ENCODE data around the gene ZNF837.
"Not testable (repeated sequence)": the region's sequence is repeated elsewhere in the genome, so short reads cannot be mapped to it uniquely, and the experiment has no call there.

ZNF837 gene

GRCh38 chr19:58380662-58381459 is at the start of gene ZNF837:
Gene ZNF837 (minus strand): TSS chr19:58381030. CDS start chr19:58369332, 11,698 bp downstream.
- DNase-seq (ENCODE audit: low read depth in 1 of 2, low spot score in 1 of 2): peak; percentile 90 to 96

- no peak for DNase-seq (ENCODE audit: low read depth in 1 of 2, low spot score in 1 of 2)
Measured at GRCh38 chr19:58429745-58430144, 48.9 kb upstream of the ZNF837 start.

- DNase-seq (ENCODE audit: low read depth in 1 of 2, low spot score in 1 of 2): no peak
Measured at GRCh38 chr19:58428617-58429016, 47.8 kb upstream of the ZNF837 start.

- DNase-seq (ENCODE audit: low read depth in 1 of 2, low spot score in 1 of 2): no peak
Measured at GRCh38 chr19:58417071-58417470, 36.2 kb upstream of the ZNF837 start.

- DNase-seq (ENCODE audit: low read depth in 1 of 2, low spot score in 1 of 2): no peak
Measured at GRCh38 chr19:58416604-58417003, 35.8 kb upstream of the ZNF837 start.

- DNase-seq (ENCODE audit: low read depth in 1 of 2, low spot score in 1 of 2): no peak
Measured at GRCh38 chr19:58409010-58409790, 28.4 kb upstream of the ZNF837 start.

- peak; percentile 86 to 91 for DNase-seq (ENCODE audit: low read depth in 1 of 2, low spot score in 1 of 2)
Measured at GRCh38 chr19:58408152-58409009, 27.6 kb upstream of the ZNF837 start, which contains the start of gene ZNF584. Gene ZNF584 (plus strand): TSS chr19:58408649. CDS start chr19:58409148, 499 bp downstream.

GRCh38 chr19:58407658-58408151 is 26.9 kb upstream of the ZNF837 start:
- no peak for DNase-seq (ENCODE audit: low read depth in 1 of 2, low spot score in 1 of 2)

GRCh38 chr19:58406818-58407657 is 26.2 kb upstream of the ZNF837 start:
- DNase-seq (ENCODE audit: low read depth in 1 of 2, low spot score in 1 of 2): no peak

GRCh38 chr19:58403920-58404478 is 23.2 kb upstream of the ZNF837 start:
- not testable (repeated sequence) for DNase-seq (ENCODE audit: low read depth in 1 of 2, low spot score in 1 of 2)

GRCh38 chr19:58401840-58402421 is 21.1 kb upstream of the ZNF837 start:
- DNase-seq (ENCODE audit: low read depth in 1 of 2, low spot score in 1 of 2): no peak

GRCh38 chr19:58400916-58401839 is 20.3 kb upstream of the ZNF837 start:
- peak; percentile 96 for DNase-seq (ENCODE audit: low read depth in 1 of 2, low spot score in 1 of 2)

GRCh38 chr19:58400316-58400915 is 19.6 kb upstream of the ZNF837 start:
- DNase-seq (ENCODE audit: low read depth in 1 of 2, low spot score in 1 of 2): no peak

GRCh38 chr19:58399903-58400302 is 19.1 kb upstream of the ZNF837 start:
- no peak for DNase-seq (ENCODE audit: low read depth in 1 of 2, low spot score in 1 of 2)

- DNase-seq (ENCODE audit: low read depth in 1 of 2, low spot score in 1 of 2): no peak
Measured at GRCh38 chr19:58398545-58398944, 17.7 kb upstream of the ZNF837 start.

GRCh38 chr19:58398087-58398486 is 17.3 kb upstream of the ZNF837 start:
- DNase-seq (ENCODE audit: low read depth in 1 of 2, low spot score in 1 of 2): no peak

- DNase-seq (ENCODE audit: low read depth in 1 of 2, low spot score in 1 of 2): no peak
Measured at GRCh38 chr19:58397533-58398037, 16.8 kb upstream of the ZNF837 start.

Measured in stimulated activated CD4-positive, alpha-beta T cell treated with anti-CD3 and anti-CD28 coated beads, Interleukin-15, amount 100 ng/mL, for 1 hour (primary cell).